HG02943 (cell line): ENCODE data around the gene SRGAP3.

ENCODE experiments used
- ATAC-seq: cut with Tn5 transposase; IDR thresholded peaks from one replicate; pipeline ENCODE4 v1.9.1; 2021; ENCODE audit warnings: mild to moderate bottlenecking, low read depth, moderate library complexity; ENCODE audit not compliant: unreplicated experiment

Gene SRGAP3

DNA sequence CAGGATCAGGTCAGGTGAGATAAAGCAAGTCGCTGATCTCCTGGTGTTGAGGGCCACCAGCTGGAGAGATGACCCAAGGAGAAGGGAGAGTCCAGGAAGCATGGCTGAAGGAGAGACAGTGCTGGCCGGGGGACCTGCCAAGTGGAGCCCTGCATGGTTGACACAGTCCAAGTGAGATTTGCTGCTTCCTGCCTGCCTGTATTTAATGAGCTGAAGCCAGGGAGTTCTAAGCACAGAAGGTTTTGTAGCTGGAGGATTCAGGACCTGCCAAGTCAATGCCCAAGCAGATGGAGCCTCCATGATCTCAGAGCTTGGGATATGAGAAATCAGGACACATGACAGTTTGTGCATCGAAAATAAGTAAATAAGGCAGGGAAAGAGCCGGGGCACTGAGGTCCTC lies 125.6 kb downstream of the SRGAP3 start:
- ATAC-seq: no peak

- no peak for ATAC-seq
Observed at GRCh38 chr3:9122732-9123364, 126.6 kb downstream of the SRGAP3 start.

DNA sequence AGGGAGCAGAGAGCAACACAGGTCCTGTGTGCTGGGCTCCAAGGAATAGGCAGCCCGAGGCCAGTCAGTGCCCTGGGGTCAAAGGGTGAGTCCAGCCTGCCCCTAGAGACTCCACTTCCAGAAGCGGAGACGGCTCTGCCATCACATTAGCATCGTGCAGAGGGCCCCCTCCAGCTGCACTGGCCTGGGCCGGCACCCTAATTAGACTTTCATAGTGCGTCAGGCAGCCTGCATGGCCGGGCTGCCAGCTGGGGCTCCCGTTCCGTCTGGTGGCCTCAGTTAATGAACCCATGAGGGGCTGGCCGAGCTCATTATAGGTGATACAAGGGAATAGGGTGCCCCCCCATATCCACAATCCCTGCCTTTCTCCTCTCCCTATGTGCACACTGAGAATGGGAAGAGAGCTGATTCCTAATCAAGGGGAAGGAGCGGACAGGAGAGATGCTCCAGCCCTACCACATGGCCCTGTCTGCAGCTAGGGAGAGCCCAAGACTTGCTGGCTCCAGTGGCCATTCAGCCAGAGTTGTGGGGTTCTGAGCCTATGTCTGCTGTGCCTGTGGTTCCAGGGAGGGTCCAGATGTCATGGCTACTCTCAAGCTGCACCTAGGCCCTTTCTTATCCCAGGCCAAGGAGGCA lies 128.0 kb downstream of the SRGAP3 start:
- ATAC-seq: no peak

- no peak for ATAC-seq
Observed at GRCh38 chr3:9119331-9119730, 130.1 kb downstream of the SRGAP3 start.

DNA sequence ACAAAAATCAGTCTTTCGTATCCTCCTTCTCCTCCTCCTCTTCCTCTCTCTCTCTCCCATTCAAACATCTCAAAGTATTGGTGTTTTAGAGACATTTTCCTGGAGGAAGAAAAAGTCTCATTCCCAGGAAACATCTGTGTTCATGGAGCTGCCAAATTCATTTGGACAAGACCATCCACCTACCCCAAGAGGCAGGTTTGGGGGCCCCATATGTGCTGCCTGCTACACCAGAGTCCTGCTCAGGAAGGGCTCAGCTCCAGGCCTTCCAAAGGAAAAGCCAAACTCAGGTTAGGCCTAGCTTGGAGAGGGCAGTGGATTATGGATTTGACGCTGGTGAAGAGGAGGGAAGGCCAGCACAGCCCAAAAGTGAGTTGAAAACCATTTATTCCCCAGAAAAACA lies 131.2 kb downstream of the SRGAP3 start:
- ATAC-seq: no peak

- ATAC-seq: no peak
Observed at GRCh38 chr3:9117220-9117619, 132.2 kb downstream of the SRGAP3 start.

- no peak for ATAC-seq
Observed at GRCh38 chr3:9116336-9116735, 133.1 kb downstream of the SRGAP3 start.

DNA sequence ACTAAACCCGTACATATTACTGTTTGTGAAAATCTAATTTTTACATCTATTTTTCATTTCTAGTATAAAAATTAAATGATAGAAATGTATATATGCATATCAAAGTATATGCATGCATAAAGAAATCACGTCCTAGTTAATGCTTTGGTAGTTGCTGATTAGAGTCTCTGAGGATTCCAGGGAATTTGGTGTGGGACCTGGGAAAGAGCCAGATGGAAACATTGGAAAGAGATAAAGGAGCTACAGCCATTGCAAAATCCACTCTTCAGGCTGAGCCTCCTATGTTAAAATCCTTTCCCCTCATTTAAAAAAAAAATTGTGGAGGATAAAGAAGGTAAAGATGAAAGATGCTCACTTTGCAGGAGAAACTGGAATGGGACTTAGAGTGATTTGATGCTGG lies 134.1 kb downstream of the SRGAP3 start:
- no peak for ATAC-seq

GRCh38 chr3:9113040-9113439 lies 136.4 kb downstream of the SRGAP3 start:
- no peak for ATAC-seq

GRCh38 chr3:9111866-9112265 lies 137.6 kb downstream of the SRGAP3 start:
- ATAC-seq: no peak

GRCh38 chr3:9111417-9111816 lies 138.0 kb downstream of the SRGAP3 start:
- ATAC-seq: no peak

- no peak for ATAC-seq
Observed at GRCh38 chr3:9110802-9111201, 138.6 kb downstream of the SRGAP3 start.

- ATAC-seq: no peak
Observed at GRCh38 chr3:9110316-9110715, 139.1 kb downstream of the SRGAP3 start.

GRCh38 chr3:9109568-9109914 lies 139.9 kb downstream of the SRGAP3 start:
- ATAC-seq: no peak

- ATAC-seq: no peak
Observed at GRCh38 chr3:9108876-9109567, 140.4 kb downstream of the SRGAP3 start.

GRCh38 chr3:9107738-9108137 lies 141.7 kb downstream of the SRGAP3 start:
- ATAC-seq: no peak

- ATAC-seq: no peak
Observed at GRCh38 chr3:9105421-9105820, 144.0 kb downstream of the SRGAP3 start.

DNA sequence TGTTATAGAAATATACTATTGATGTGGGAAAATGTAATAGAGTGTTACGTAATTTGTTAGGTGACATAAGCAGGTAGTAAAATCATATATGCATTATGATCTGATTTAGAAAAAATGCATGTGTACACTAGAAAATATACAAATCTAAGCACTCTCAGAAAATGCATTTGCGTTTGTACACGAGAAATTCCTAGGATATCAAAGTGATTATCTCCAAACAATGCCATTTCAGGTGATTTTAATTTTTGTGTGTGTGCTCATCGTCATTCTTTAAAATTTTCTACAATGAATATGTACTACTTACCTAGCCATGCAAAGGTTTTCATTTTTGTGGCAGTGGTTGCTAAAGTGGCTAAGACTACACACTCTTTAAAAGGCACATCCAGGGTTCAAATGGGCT lies 145.3 kb downstream of the SRGAP3 start:
- ATAC-seq: no peak

- ATAC-seq: no peak
Observed at GRCh38 chr3:9102240-9102981, 147.0 kb downstream of the SRGAP3 start.

GRCh38 chr3:9101286-9101685 lies 148.2 kb downstream of the SRGAP3 start:
- ATAC-seq: no peak

DNA sequence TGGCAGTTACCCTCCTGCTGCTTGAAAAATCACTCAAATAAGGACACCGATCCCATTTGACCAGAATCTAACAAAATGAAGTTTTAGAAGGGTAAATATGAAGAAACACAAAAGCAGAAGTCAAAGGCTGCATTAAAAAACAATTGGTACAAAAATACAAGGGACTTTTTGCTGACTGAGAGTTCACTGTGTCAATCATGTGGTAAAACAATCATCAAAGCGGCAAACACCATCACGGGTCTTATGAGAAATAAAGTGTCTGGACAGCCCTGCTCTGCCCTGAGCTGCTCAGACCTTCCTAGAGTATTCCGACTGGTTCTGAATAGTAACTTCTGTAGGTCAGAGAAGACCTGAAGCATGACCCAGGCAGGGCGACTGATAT lies 148.9 kb downstream of the SRGAP3 start:
- no peak for ATAC-seq
